ENCODE data around the gene NAB1.

The NAB1 gene

GRCh38 chr2:190626641-190627210 lies 22.2 kb upstream of the NAB1 start:
- H3K27me3 ChIP-seq (ENCODE audit: insufficient read depth, low read depth, severe bottlenecking): no peaks in the 10 kb centered on the region
- H3K27ac ChIP-seq: no peak overlapping the region
- no peak overlapping the region for H3K4me3 ChIP-seq (ENCODE audit: low read depth, low read length)
- no peak for TF ChIP-seq CTCF (IDR thresholded peaks at IDR 0.05; ENCODE audit: low read depth, low read length)
- H3K36me3 ChIP-seq: no peaks in the 10 kb centered on the region
- DNase-seq: no peak
- no peaks in the 10 kb centered on the region for H3K9me3 ChIP-seq (ENCODE audit: severe bottlenecking)

GRCh38 chr2:190627448-190628412 lies 21.2 kb upstream of the NAB1 start:
- Histone ChIP-seq H3K4me3 (ENCODE audit: low read depth, low read length) (no peak overlapping the region), H3K9me3 (ENCODE audit: severe bottlenecking) (no peaks in the 10 kb centered on the region), H3K36me3 (no peaks in the 10 kb centered on the region), H3K27me3 (ENCODE audit: insufficient read depth, low read depth, severe bottlenecking) (no peaks in the 10 kb centered on the region), H3K27ac (no peak overlapping the region)
- DNase-seq: no peak
- no peak for TF ChIP-seq CTCF (IDR thresholded peaks at IDR 0.05; ENCODE audit: low read depth, low read length)

GRCh38 chr2:190628591-190629319 lies 20.1 kb upstream of the NAB1 start:
- TF ChIP-seq CTCF (IDR thresholded peaks at IDR 0.05; ENCODE audit: low read depth, low read length): no peak
- Histone ChIP-seq H3K27ac (no peak overlapping the region), H3K36me3 (no peaks in the 10 kb centered on the region), H3K9me3 (ENCODE audit: severe bottlenecking) (no peaks in the 10 kb centered on the region), H3K27me3 (ENCODE audit: insufficient read depth, low read depth, severe bottlenecking) (no peaks in the 10 kb centered on the region), H3K4me3 (ENCODE audit: low read depth, low read length) (no peak overlapping the region)
- no peak for DNase-seq

GRCh38 chr2:190634381-190634780 lies 14.5 kb upstream of the NAB1 start:
- no peaks in the 10 kb centered on the region for H3K9me3 ChIP-seq (ENCODE audit: severe bottlenecking)
- H3K4me3 ChIP-seq (ENCODE audit: low read depth, low read length): no peak overlapping the region
- no peak overlapping the region for H3K27ac ChIP-seq
- H3K27me3 ChIP-seq (ENCODE audit: insufficient read depth, low read depth, severe bottlenecking): no peaks in the 10 kb centered on the region
- TF ChIP-seq CTCF (IDR thresholded peaks at IDR 0.05; ENCODE audit: low read depth, low read length): no peak
- H3K36me3 ChIP-seq: no peaks in the 10 kb centered on the region
- DNase-seq: no peak

- DNase-seq: no peak
- H3K4me3 ChIP-seq (ENCODE audit: low read depth, low read length): no peak overlapping the region
- H3K27me3 ChIP-seq (ENCODE audit: insufficient read depth, low read depth, severe bottlenecking): no peaks in the 10 kb centered on the region
- TF ChIP-seq CTCF (IDR thresholded peaks at IDR 0.05; ENCODE audit: low read depth, low read length): no peak
- H3K9me3 ChIP-seq (ENCODE audit: severe bottlenecking): no peaks in the 10 kb centered on the region
- H3K27ac ChIP-seq: no peak overlapping the region
- H3K36me3 ChIP-seq: no peaks in the 10 kb centered on the region
These were observed 13.1 kb upstream of the NAB1 start for GRCh38 chr2:190635781-190636180.

All from WERI-Rb-1 (cell line).